Ovary (tissue), 9 donors: Measurements from ENCODE around the gene MIF. TPM values are rescaled to one million over a fixed set of nuclear protein-coding genes. Genes with fewer than 3 reads are reported as not detected.
"Not testable (repeated sequence)": the region's sequence is repeated elsewhere in the genome, so short reads cannot be mapped to it uniquely, and the experiment has no call there.

Experiments used
- DNase-seq, 5 donors: peaks; one replicate each; pipeline ENCODE4 v3.0.0-alpha.2; 2019 to 2020
- H3K27ac ChIP-seq, 2 donors: fragments of 200-600 bp; one replicate each; pipeline versions ENCODE4 v1.5.1 to v1.8.0; 2019 to 2022
- H3K27me3 ChIP-seq: fragments of 200-600 bp; one replicate; pipeline ENCODE4 v1.8.0; 2022
- H3K36me3 ChIP-seq: fragments of 200-600 bp; sonication (generic); one replicate; pipeline ENCODE4 v1.5.1; 2019
- H3K4me1 ChIP-seq: one replicate; pipeline ENCODE4 v1.8.1; 2013; ENCODE audit warnings: mild to moderate bottlenecking, moderate library complexity; ENCODE audit not compliant: insufficient read depth
- H3K4me3 ChIP-seq: fragments of 200-600 bp; sonication (generic); one replicate; pipeline ENCODE4 v1.5.1; 2017
- H3K9me3 ChIP-seq, 2 donors: fragments of 200-600 bp in 1 of 2; sonication (generic) in 1 of 2; one replicate each; pipeline versions ENCODE4 v1.5.1 to v1.8.1; 2013 to 2019; ENCODE audit warnings: mild to moderate bottlenecking in 1 of 2, moderate library complexity in 1 of 2
- CTCF ChIP-seq, 3 donors: fragments of 450-650 bp in 2 of 3; fragments of 200-600 bp in 1 of 3; IDR thresholded peaks; one replicate each; pipeline versions ENCODE4 v1.5.1 to v1.8.0; 2016 to 2022; ENCODE audit warnings: antibody characterized with exemption in 3 of 3, mild to moderate bottlenecking in 1 of 3
- EP300 ChIP-seq: sonication (generic); formaldehyde crosslinking; IDR thresholded peaks from one replicate; pipeline ENCODE4 v1.6.1; 2017; ENCODE audit warnings: antibody characterized with exemption
- POLR2A ChIP-seq: fragments of 450-650 bp; IDR thresholded peaks from one replicate; pipeline ENCODE4 v1.6.1; 2017; ENCODE audit warnings: antibody characterized with exemption, mild to moderate bottlenecking, moderate library complexity
- WGBS, 3 donors: extraction: QIAGEN DNeasy Blood & Tissue Kit in 1 of 3; methylation state at CpG; one replicate each; pipeline versions ENCODE4 v1.1.5 to v1.1.7; 2013 to 2017; 5-methylcytosine and 5-hydroxymethylcytosine counted together
- intact Hi-C, 4 donors: fragments of 100-400 bp; cut with DNase I; formaldehyde crosslinking; loops; one replicate each; pipeline versions ENCODE4 v1.11.0 to v1.15.1; 2022 to 2023
- polyA plus RNA-seq, 2 donors: library from polyadenylated mRNA; stranded (reverse); fragments of 200-250 nt in 1 of 2; fragments of 350-450 nt in 1 of 2; fragmentation: Illumina TruSeq in 1 of 2; extraction: RNeasy Lipid Tissue Mini Kit (QIAGEN cat#74804) in 1 of 2; gene quantifications; one replicate each; pipeline ENCODE4 v1.2.3, GENCODE V29; 2013 to 2014
- total RNA-seq, 7 donors: library from RNA; depleted of rRNA in 2 of 7; stranded (reverse); fragments of >200 nt in 2 of 7; fragmentation: NEBNext Ultra II Directional in 3 of 7; extraction: Animal tissue kit (Norgen Biotek cat#: 25700) in 3 of 7; gene quantifications; one replicate each; pipeline versions ENCODE4 v1.1.0 to v1.2.4, GENCODE V29; 2016 to 2023
- donor health status: DM: no; HTN: no; CAD: no; lungs with moderate emphysema.
- donor health status: DM: no; HTN: no; CAD: no.
- donor health status: Bipolar disorder and iron deficiency.
- donor health status: DM: yes; HTN: yes; CAD: no.
- donor health status: DM: no; HTN: no; CAD: no.
- donor health status: DM: yes; HTN: yes; CAD: no.

Gene MIF
- total and polyA plus RNA-seq, 9 donors: 1.1 to 426 (median 361) TPM

GRCh38 chr22:23912293-23912903 lies 18.2 kb downstream of the MIF start:
- Histone ChIP-seq H3K27ac (no peak overlapping the region), H3K9me3 (no peaks in the 10 kb centered on the region), H3K4me3 (no peak overlapping the region), H3K27me3 (no peaks in the 10 kb centered on the region), H3K4me1 (peaks cover 6% of the 10 kb centered on the region), H3K36me3 (no peaks in the 10 kb centered on the region)
- 73 to 80% (median 79%) methylated on average over 9 of the region's 9 CpGs for WGBS, 3 donors
- TF ChIP-seq CTCF (IDR thresholded peaks at IDR 0.05): no peak
- no peak for TF ChIP-seq POLR2A
- no peak for TF ChIP-seq EP300
- peak in 1 of 5 donors; percentile 9 for DNase-seq
- intact Hi-C loops: loop anchor here in 1 of 4 donors (10.0 kb wide), 1 partner anchor 48 kb away; no protein-coding TSS in a partner anchor

GRCh38 chr22:23913306-23913660 lies 19.1 kb downstream of the MIF start:
- Histone ChIP-seq H3K4me3 (peak overlapping the region; percentile 59), H3K4me1 (peaks cover 6% of the 10 kb centered on the region), H3K27me3 (no peaks in the 10 kb centered on the region), H3K36me3 (no peaks in the 10 kb centered on the region), H3K9me3 (no peaks in the 10 kb centered on the region), H3K27ac (peak overlapping the region in 1 of 2 donors; percentile 75)
- intact Hi-C loops: loop anchor here in 1 of 4 donors (10.0 kb wide), 1 partner anchor 48 kb away; no protein-coding TSS in a partner anchor
- no peak for TF ChIP-seq CTCF (IDR thresholded peaks at IDR 0.05)
- no peak for TF ChIP-seq POLR2A
- TF ChIP-seq EP300: no peak
- 0 to 3% (median 3%) methylated on average over 1 of the region's 1 CpG for WGBS, 3 donors
- peak in 1 of 5 donors; percentile 14 for DNase-seq

GRCh38 chr22:23913661-23914353 lies 19.6 kb downstream of the MIF start:
- peaks cover 6% of the 10 kb centered on the region for H3K4me1 ChIP-seq
- WGBS, 3 donors: 1% methylated on average over 41 to 44 of the region's 44 CpGs

GRCh38 chr22:23915290-23915689 lies 21.1 kb downstream of the MIF start:
- Histone ChIP-seq H3K9me3 (no peaks in the 10 kb centered on the region), H3K36me3 (no peaks in the 10 kb centered on the region), H3K4me3 (no peak overlapping the region), H3K4me1 (peaks cover 7% of the 10 kb centered on the region), H3K27ac (no peak overlapping the region), H3K27me3 (no peaks in the 10 kb centered on the region)
- intact Hi-C loops: loop anchor here in 1 of 4 donors (10.0 kb wide), 1 partner anchor 50 kb away; no protein-coding TSS in a partner anchor
- 82 to 91% (median 84%) methylated on average over 3 of the region's 3 CpGs for WGBS, 3 donors
- DNase-seq: no peak
- TF ChIP-seq EP300 (no peak), CTCF (IDR thresholded peaks at IDR 0.05) (no peak), POLR2A (no peak)

More at GRCh38 chr22:23913661-23914353, 19.6 kb downstream of the MIF start:
- H3K9me3 ChIP-seq: no peaks in the 10 kb centered on the region
- peak overlapping the region in 1 of 2 donors; percentile 75 for H3K27ac ChIP-seq
- no peaks in the 10 kb centered on the region for H3K27me3 ChIP-seq
- peak; percentile 62 for TF ChIP-seq EP300
- peak; percentile 78 for TF ChIP-seq POLR2A
- no peak for TF ChIP-seq CTCF (IDR thresholded peaks at IDR 0.05)
- peak; percentile 99 for DNase-seq
- H3K4me3 ChIP-seq: peak overlapping the region; percentile 59
- no peaks in the 10 kb centered on the region for H3K36me3 ChIP-seq
- intact Hi-C loops: loop anchor here in 1 of 4 donors (10.0 kb wide), 1 partner anchor 49 kb away; no protein-coding TSS in a partner anchor

GRCh38 chr22:23920267-23920611 lies 26.1 kb downstream of the MIF start:
- H3K9me3 ChIP-seq, H3K27me3 ChIP-seq, H3K27ac ChIP-seq, H3K36me3 ChIP-seq, intact Hi-C loops, DNase-seq, H3K4me1 ChIP-seq, H3K4me3 ChIP-seq: not testable (repeated sequence)
- WGBS, 3 donors: 88 to 95% (median 95%) methylated on average over 1 of the region's 1 CpG

GRCh38 chr22:23921586-23922201 lies 27.5 kb downstream of the MIF start:
- H3K4me3 ChIP-seq, H3K27me3 ChIP-seq, DNase-seq, intact Hi-C loops, H3K27ac ChIP-seq, H3K9me3 ChIP-seq, H3K36me3 ChIP-seq, H3K4me1 ChIP-seq: not testable (repeated sequence)
- WGBS, 3 donors: 84 to 89% (median 86%) methylated on average over 13 of the region's 13 CpGs
